ENCODE data around the gene CAMK1D.
A peak's percentile ranks its signal among the peaks of the same experiment; 100 is the strongest.

The CAMK1D gene

DNA sequence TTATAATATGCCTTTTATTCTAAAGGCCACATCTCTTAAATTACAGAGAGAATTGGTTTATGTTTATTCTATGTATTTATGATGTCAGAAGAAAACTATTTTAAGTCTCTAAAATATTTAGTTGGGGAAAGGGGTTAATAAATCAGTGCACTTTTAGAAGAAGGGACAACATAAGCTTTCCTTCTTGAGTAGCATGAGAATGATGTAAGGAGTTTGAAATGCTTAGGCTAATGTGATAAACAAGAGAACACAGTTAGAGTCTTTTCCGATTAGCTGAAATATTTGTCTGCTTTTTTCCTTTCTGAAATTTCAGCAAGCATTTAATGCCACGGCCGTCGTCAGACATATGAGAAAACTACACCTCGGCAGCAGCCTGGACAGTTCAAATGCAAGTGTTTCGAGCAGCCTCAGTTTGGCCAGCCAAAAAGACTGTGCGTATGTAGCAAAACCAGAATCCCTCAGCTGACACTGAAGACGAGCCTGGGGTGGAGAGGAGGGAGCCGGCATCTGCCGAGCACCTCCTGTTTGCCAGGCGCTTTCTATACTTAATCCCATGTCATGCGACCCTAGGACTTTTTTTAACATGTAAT lies 476.0 kb downstream of the CAMK1D start:
- no peak for DNase-seq (ENCODE audit: low read depth)

DNA sequence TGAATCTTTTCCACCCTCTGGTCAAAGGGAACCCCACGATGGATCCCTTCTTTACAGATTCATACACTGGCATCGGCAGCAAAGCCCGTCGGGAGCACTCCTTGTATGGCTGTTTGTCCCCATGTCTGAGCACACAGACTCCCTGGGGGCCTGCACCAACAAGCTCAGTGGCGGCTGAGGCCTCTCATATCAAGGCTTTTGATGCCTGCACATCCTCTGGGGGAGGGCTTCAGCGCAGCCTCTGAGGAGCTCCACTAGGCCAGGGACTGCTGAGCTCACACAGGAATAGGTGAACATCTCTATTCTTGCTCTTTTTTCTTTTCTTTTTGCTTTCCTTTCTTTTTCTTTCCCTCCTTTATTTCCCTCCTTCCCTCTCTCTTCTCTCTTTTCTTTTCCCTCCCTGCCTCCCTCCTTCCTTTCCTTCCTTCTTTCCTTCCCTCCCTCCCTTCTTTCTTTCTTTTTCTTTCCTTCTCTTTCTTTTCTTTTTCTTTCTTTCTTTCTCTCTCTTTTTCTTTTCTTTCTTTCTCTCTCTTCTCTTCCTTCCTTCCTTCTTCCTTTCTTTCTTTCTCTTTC lies 477.5 kb downstream of the CAMK1D start:
- no peak for DNase-seq (ENCODE audit: low read depth)

DNA sequence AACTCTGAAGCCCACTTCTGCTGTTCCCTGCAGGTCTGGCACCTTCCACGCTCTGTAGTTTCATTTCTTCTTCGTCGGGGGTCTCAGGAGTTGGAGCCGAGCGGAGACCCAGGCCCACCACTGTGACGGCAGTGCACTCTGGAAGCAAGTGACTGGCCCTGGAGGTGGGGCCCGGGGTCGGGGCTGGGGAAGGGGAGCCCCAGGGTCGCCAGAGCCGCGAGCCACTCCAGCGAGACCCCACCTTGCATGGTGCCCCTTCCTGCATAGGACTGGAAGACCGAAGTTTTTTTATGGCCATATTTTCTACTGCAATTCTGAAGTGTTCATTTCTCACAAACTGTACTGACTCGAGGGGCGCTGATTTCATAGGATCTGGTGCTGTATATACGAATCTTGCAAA lies 479.4 kb downstream of the CAMK1D start:
- no peak for DNase-seq (ENCODE audit: low read depth)

DNA sequence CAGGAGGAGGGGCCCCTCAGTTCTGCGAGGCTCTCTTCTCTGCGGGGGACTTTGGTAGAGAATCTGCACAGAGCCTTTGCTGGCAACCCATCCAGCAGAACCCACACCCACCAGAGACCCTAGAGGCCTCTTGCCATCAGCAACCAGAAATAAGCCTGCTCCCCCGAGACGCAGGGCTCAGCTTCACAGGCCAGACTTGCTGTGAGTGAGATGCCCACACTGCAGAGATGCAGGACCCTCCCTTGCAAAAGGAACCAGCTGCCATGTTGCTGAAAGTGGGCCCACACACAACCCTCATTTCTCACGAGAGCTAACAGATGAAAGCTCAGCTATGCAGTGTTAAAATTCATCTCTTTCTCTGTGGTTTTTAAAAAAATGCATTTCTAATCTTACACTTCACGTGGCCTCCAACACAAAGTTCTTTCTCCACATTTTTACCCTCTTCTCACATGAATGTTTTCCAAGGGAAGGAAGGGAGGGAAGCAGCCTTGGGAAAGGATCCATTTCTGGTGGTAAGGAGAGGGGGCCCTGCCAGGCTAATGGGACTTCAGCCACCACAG lies 480.6 kb downstream of the CAMK1D start:
- DNase-seq (ENCODE audit: low read depth) = no peak

DNA sequence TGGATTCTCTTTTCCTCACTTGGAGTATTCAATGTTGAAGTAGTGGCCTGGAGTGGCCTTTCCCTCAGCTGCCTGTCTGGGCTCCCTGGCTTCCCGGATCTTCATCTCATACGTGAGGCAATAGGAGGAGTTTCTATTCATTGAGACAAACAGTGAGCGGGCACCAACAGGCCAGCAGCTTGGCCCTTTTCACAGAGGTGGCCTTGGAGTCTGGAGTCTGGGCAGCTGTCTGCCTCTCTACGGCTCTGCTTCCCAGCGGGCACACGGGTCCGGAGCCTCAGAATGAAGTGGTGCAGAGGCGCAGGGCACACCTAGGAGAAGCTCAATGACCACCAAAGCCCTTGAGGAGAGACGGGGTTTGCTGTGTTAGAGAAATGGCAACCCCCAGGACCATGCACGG lies 482.7 kb downstream of the CAMK1D start:
- no peak for DNase-seq (ENCODE audit: low read depth)

DNA sequence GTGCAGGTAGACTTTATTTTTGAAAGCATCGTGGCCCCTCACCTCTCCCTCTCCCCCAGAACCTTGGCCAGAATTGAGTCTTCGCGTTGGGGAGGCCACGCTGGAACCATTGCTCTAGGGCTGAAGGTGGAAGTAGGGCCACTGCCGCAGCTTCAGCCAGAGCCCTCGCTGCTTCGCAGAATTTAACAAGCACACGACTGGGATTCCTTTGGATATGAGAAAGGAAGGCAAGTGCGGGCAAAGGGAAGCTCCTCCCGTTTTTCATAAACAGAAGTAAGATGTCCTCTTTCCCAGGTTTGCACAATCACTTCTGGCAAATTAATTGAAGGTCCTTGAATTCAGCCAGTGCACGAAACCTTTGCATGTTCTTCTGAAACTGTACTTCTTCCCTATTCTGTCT lies 484.1 kb downstream of the CAMK1D start:
- no peak for DNase-seq (ENCODE audit: low read depth)

DNA sequence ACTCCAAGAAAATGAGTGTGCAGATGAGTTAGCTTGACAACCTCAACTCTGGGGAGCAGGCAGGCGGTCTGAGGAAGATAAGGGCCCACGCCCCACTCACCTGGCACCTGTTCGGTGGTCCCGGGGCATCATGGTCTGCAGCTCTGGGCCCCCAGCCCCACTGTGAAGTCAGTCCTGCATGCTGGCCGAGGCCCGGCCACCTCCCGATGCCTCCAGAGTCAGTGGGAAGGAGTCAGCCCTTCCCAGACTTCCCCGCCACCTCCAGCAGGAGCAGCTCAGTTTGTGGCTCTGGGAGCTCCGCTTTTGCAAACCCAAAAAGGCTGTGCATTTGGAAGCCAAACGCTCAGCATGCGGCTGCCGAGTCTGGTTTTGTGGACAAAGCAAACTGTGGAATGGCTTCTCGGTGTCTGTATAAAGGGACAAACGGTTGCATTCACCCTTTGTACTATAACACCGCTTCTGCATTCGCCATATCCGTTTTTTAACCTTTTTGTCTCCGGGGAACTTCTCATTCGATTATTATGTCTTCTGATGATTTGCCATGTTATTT lies 484.8 kb downstream of the CAMK1D start:
- DNase-seq (ENCODE audit: low read depth) = no peak

DNA sequence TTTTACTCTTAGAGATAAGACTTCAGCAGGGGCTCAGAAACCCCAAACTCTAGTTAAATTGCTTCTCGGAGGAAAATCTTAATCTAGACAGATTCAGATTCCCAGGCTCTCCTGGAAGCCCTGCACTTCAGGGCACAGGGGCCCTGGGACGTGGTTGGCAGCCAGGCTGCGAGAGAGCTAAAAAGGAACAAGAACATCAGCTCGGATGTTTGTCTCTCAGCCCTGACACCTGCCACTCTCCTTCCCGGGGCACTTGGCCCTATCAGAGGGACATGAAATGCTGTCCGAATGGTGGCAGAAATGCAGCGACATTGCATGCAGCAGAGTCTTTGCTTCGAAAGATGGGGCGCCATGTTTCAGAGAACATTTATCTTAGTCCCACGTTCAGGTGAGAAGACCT lies 485.4 kb downstream of the CAMK1D start:
- DNase-seq (ENCODE audit: low read depth) = no peak

DNA sequence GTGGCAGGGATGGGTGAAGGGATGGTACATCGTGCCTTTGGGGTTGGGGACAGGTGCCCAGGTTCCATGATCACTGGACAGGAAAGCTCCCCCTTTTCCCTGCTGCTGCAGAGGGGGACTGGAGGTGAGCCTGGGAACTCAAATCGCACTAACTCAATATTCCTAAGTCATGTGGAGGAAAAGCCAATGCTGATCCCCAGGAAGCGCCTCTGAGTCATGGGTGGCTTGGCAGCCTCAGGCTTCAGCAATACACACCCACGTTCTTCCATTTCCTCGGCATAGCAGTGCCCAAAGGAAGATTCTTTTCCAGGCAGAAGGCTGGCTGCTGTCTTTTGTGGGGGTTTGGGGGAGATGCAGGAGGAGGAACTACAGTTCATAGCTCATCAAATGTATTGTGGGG lies 486.4 kb downstream of the CAMK1D start:
- no peak for DNase-seq (ENCODE audit: low read depth)

DNA sequence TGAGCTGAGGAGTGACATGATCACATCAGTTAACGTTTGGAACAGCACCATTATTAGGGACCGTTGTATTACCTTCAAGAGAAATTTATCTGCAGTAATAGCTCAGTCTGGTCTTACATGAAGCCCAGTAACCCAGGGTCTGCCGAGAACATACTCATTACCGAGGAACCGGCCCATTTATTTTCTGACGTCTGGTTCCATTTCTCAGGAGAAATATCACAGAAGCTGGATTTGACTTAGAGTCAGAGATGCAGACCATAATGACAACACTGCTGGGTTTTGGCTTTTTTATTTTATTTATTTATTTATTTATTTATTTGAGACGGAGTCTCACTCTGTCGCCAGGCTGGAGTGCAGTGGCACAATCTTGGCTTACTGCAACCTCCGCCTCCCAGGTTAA lies 489.0 kb downstream of the CAMK1D start:
- DNase-seq (ENCODE audit: low read depth) = no peak

DNA sequence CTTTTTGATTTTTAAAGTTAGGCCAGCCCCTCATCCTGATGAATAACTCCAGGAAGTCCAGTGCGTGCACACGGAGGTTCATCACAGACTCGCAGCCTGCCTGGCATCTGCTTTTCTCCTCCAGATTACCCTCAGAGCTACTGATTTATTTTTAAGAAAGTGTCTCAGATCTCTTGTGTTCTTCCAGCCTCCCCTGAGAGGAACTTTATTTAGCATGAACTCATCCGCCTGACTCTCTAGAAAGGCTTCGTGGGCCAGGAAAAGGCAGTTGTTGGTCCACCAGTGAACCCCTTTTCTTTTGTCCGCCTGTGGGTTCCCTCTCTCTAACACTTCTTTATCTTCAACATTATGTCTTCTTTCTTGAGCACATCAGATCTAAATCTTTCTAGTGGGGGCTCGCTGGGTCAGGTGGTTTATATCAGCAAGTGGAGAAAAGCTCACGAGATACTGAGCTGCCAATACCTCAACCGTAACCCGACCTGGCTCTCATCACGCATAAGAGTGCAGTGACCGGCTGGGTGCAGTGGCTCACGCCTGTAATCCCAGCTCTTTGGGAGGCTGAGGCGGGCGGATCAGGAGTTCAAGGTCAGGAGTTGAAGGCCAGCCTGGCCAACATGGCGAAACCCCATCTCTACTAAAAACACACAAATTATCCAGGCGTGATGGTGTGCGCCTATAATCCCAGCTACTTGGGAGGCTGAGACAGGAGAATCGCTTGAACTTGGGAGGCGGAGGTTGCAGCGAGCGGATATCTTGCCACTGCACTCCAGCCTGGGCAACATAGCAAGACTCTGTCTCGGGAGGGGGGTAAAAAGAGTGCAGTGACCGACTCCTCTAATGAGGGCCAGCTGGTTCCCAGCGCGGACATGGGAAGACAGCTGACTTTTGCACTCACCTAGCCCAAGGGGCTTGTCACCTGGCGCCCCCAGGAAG lies 489.9 kb downstream of the CAMK1D start:
- no peak for DNase-seq (ENCODE audit: low read depth)

DNA sequence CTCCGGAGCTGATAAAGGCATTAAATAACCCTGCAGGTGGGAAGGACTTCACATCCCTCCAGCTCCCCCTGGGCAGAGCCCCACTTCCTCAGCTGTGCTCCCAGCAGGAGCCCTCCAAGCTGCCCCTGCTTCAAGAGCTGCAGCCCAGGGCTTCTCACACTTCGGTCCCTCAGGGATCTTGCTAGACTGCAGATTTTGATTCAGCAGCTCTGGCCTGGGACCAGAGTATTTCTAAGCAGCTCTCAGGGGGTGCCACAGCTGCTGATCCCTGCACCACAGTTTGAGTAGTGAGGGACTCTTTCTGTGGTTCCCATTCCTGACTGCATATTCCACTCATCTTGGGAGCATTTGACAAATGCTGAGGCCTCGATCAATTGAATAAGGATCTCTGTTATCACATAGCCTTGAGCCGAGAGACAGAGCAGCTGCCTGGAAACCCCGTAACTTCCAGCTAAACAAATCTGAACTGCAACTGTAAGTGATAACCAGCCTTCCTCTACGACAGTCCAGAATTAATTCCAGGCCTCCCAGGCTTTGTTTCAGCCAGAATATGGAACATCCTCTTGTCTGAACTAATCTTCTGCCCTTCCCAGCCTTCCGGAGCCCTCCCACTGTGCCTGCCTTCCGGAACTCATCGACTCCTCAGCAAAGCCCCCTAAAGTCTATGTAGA lies 490.7 kb downstream of the CAMK1D start:
- no peak for DNase-seq (ENCODE audit: low read depth)

DNA sequence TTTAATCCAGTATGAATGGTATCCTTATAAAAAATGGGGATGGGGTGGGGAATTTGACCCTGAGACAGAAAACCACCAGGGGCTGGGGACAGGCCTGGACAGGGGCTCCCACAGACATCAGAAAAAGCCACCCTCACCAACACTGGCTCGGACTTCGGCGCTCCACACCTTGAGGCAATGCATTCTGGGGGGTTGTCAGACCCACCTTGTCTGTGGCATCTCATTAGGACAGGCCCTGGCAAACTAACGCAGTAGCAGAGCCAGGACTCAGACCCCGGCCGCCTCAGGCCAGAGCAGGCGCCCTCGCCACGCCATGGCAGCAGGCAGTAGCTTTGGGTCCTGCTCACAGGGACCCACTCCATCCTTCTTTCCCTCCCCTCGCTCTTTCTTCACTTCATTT lies 492.1 kb downstream of the CAMK1D start:
- DNase-seq (ENCODE audit: low read depth) = no peak

DNA sequence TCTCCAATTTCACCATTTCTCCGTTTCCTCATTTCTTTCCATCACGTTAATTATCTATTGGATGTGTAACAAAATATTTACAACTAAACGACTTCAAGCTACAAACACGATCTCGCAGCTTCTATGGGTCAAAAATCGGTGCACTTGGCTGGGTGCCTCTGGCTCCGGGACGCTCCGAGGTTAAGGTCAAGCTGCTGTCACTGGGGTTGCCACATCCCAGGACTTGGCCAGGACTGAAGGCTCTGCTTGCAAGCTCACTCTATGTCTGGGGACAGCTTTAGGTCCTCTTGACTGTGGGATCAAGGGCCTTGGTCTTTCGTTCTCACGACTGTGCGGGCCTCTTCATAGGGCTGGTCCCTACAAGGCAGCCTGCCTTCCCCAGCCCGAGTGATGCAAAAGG lies 492.5 kb downstream of the CAMK1D start:
- DNase-seq (ENCODE audit: low read depth) = no peak

DNA sequence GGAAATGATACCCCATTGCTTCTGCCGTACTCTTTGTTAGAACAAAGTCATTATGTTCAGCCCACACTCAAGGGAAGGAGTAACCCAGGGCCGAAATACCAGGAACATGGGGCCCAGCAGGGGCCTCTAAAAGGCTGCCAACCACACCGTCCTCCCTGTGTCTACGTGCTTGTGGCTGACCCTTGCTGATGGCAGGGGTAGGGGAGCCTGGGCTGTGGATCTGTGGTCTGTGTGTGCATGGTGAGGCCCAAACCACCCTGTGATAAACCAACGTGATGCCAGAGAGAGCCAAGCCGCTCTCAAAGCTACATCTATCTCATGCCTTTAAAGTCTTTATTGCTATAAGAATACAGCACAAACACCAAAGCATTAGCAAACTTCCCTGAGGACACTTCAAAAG lies 493.0 kb downstream of the CAMK1D start:
- no peak for DNase-seq (ENCODE audit: low read depth)

DNA sequence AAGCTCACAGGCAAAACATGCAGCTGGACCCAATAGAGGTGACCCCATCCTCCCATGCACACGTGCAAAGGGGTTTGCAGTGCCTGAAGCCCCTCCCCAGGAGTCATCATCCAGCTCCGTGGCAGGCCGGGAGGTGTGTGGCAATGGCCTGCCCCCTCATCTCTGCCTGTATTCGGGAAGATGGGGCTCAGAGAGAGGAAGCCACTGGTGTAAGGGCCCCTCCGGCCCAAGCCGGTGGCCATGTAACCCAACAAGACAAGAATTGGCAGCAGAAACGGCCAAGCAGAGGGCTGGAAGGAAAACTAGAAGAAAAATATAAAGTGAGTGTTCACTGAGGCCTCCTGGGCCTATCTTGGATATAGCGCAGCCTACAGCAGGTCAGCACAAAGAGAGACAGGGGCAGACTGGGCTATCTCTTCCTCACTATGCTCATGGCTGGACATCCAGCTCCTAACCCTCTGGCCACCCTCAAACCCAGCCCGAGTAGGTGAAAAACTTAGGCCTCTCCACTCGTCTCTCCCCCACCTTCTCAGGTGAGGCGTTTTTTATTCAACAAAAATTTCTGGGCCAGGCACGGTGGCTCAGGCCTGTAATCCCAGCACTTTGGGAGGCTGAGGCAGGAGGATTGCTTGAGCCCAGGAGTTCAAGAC lies 494.1 kb downstream of the CAMK1D start:
- DNase-seq (ENCODE audit: low read depth) = no peak

DNA sequence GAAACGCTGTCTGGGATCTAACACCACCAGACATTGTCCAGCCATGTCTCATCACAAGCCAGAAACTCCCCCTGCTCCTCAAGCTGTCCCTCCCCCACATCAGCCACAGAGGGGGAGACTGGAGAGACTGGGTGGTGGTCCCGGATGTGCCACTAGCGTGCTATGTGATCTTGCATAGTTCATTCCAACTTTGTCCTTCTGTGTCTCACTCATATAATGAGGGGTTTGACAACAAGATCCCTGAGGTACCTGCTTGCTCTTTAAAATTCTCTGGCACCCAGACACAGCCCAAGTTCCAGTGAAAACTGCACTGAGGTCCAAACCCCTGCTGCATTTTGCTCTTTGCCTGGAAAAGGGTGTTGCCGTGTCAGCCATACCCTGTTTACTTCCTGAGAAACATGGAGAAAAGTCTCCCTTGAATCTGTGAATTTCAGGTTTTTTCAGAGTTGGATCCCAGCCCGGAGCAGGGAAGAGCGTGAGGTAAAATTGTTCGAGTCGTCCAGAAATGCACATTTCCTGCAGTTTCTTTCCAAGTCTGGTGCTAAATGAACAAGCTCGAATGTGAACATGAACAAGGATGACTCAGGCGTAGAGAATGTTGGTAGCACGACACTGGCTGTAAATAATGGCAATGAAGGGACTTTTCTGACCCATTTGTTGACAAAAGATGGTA lies 495.6 kb downstream of the CAMK1D start:
- DNase-seq (ENCODE audit: low read depth) = peak; percentile 24

DNA sequence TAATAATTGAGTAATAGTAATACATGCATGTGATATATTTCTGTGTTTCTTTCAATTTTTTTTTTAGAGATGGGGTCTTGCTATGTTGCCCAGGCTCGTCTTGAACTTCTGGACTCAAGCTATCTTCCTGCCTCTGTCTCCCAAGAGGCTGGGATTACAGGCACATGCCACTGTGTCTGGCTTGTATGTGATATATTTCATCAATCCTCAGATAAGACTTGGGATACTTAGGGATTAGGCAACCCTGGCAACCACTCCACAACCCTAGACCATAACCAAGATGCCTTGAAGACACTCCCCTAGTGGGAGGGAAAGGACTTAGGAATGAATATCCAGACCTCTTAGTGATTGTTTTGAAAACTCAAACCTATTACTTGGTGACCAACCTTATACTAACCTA lies 497.4 kb downstream of the CAMK1D start:
- no peak for DNase-seq (ENCODE audit: low read depth)

DNA sequence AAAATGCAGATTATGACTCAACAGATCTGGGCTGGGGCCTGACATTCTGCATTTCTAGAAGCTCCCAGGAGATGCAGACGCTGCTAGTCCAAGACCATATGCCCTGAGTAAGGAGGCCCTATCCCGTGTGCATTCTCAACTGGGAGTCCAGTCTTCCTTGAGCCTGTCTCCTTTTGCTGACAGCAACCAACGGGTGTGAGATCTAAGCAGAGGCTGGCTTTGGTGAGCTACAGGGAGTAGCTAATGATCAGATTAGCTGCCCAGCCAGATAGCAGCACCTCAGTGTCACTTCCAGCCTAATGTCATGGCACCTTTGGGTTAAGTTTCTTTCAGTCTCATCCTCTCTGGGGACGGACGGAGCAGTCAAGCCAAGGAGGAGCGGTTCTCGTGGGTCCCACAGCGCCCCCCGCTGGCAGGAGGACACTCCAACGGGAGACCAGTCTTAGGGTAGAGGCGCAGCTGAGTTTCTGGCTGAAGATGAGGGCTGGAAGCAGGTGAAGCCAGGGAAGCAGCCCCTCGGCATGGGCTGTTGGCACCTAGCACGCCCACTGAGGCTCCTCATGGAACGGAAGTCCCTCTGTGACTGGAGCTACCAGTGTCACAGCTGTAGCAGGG lies 498.1 kb downstream of the CAMK1D start:
- DNase-seq (ENCODE audit: low read depth) = no peak

DNA sequence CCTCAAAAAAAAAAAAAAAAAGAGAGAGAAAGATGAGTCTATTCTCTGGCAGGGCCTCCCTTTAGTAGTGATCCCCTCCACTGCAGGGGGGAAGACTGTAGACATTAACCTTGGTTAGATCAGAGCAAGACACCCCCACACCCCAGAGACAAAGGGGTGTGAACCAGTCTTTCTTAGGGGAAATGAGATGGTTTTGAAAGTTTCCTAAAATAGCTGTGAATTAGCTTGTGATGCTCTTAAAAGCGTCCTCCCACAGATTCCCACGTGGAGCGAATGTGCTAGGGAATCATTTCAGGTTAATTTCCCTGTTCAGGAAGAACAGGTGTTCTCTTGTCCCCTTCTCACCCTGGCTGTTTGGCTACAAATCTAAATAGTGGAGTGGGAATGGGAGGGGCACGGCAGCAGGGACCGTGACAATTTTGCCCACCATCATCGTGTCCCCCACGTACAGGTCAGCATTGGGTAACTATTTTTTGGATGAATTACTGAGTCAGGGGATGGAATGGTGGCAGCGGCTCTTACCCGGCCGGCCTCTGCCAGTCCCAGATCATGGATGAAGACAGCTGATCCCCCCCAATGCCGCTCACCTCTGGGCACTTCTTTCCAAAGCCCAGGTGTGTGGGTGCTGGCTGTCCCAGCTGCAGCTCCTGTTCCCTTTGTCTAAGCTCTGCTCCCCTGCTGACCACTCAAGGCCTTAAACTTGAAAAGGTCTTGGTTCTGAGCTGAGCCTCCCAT lies 499.3 kb downstream of the CAMK1D start:
- DNase-seq (ENCODE audit: low read depth) = no peak
